Activated CD8-positive, alpha-beta memory T cell treated with anti-CD3 and anti-CD28 coated beads, Interleukin-2, amount 10 ng/mL, durations not matched to agents 7 days and 5 days (primary cell): ENCODE measurements around the gene EIF4A3. TPM values are rescaled to one million over a fixed set of nuclear protein-coding genes. Genes with fewer than 3 reads are reported as not detected.

Source experiments
- microRNA-seq: library from miRNA; unstranded; fragments of <30 nt; microRNA quantifications from one replicate; pipeline ENCODE4 v1.2.0, GENCODE V29; 2022
- total RNA-seq, 2 experiments: library from RNA; stranded (reverse); gene quantifications; one replicate each; pipeline ENCODE4 v1.2.3, GENCODE V29; 2021

Gene EIF4A3
- total RNA-seq, 2 experiments from 2014 or later: 145 to 161 TPM

Small RNAs within 50 kb of the gene (microRNA-seq; reads per million reads assigned to microRNA genes)
- gene MIR1268B: not detected

Other genes starting within 250 kb of the EIF4A3 start
- gene TBC1D16, start 111.3 kb downstream of the EIF4A3 start, total RNA-seq: 1 to 10 TPM; 1.2 to 2.8 TPM
- under 1 TPM; 0.20 to 0.84 TPM for gene CCDC40, start 110.5 kb downstream of the EIF4A3 start, total RNA-seq
- 10 to 100 TPM; 31.9 to 34.7 TPM for gene GAA, start 45.5 kb downstream of the EIF4A3 start, total RNA-seq
- not detected for gene CARD14, start 22.9 kb upstream of the EIF4A3 start, total RNA-seq
- gene SGSH, start 73.2 kb upstream of the EIF4A3 start, total RNA-seq: 10 to 100 TPM; 15.4 to 22.1 TPM
- gene SLC26A11, start 73.3 kb upstream of the EIF4A3 start, total RNA-seq: 1 to 10 TPM; 4.3 to 8.6 TPM
- gene RNF213, start 113.7 kb upstream of the EIF4A3 start, total RNA-seq: 1,000 to 10,000 TPM in 1 of 2 experiments, 100 to 1,000 TPM in 1; 597 to 1,208 TPM